Coronary artery (tissue), 2 donors: ENCODE measurements around the gene MUC22.
A peak's percentile ranks its signal among the peaks of the same experiment; 100 is the strongest.

Experiments
- DNase-seq: peaks from one replicate; pipeline ENCODE4 v3.0.0-alpha.2; 2017; ENCODE audit warnings: low spot score
- H3K27ac ChIP-seq, 2 donors: fragments of 200-600 bp; sonication (generic); one replicate each; pipeline ENCODE4 v1.5.1; 2016 to 2019
- H3K4me3 ChIP-seq: fragments of 200-600 bp; sonication (generic); 2 replicates; pipeline ENCODE4 v1.5.1; 2016; ENCODE audit warnings: mild to moderate bottlenecking, moderate library complexity
- TF ChIP-seq, protein P1 (sequence below): fragments of 200-600 bp; sonication (generic); IDR thresholded peaks from one replicate; pipeline ENCODE4 v1.5.1; 2019; ENCODE audit warnings: antibody characterized with exemption

MUC22 gene

DNA sequence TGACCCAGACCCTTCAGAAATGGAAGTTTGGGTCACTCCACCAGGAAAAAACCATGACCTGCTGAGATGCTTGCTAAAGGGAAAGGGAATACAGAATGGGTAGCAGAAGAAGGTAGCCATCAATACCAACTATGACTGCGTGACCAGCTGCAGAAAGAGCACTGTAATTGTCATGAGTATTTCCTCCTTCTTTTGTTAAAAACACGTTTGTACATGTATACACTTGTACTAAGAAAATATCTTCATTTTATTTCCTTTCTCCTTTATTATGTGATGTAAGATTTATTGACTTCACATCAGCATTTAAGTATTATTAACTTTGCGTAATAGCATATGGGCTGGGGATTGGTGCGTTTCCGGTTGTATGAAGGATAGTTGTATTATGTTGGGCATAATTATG lies 39.3 kb upstream of the MUC22 start:
- no peak overlapping the region for H3K27ac ChIP-seq
- no peak for DNase-seq
- no peak overlapping the region for H3K4me3 ChIP-seq
- TF ChIP-seq, protein P1, sequence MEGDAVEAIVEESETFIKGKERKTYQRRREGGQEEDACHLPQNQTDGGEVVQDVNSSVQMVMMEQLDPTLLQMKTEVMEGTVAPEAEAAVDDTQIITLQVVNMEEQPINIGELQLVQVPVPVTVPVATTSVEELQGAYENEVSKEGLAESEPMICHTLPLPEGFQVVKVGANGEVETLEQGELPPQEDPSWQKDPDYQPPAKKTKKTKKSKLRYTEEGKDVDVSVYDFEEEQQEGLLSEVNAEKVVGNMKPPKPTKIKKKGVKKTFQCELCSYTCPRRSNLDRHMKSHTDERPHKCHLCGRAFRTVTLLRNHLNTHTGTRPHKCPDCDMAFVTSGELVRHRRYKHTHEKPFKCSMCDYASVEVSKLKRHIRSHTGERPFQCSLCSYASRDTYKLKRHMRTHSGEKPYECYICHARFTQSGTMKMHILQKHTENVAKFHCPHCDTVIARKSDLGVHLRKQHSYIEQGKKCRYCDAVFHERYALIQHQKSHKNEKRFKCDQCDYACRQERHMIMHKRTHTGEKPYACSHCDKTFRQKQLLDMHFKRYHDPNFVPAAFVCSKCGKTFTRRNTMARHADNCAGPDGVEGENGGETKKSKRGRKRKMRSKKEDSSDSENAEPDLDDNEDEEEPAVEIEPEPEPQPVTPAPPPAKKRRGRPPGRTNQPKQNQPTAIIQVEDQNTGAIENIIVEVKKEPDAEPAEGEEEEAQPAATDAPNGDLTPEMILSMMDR: no peak

DNA sequence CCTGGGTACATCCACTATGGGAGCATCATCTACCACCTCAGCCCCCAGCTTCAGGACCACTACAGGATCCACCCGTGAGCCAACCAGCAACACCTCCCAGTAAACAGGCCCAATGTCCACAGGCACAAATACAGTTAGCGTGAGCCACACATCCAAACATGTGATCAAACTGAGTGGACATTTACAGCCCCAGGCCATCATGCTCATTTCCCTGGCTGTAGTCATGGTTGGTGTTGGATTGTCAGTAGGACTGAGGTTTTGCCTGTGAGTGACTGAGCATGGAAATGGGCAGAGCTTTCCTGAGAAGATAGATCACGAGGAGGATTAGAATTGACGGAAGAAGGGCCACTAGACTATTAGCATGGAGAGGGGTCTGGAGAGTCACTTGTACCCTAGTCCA lies 37.5 kb upstream of the MUC22 start:
- TF ChIP-seq, protein P1: no peak
- DNase-seq: no peak
- no peak overlapping the region for H3K27ac ChIP-seq
- H3K4me3 ChIP-seq: no peak overlapping the region

GRCh38 chr6:30974490-30975252 lies 35.6 kb upstream of the MUC22 start:
- no peak for DNase-seq
- Histone ChIP-seq H3K27ac (no peak overlapping the region), H3K4me3 (no peak overlapping the region)
- TF ChIP-seq, protein P1: no peak

DNA sequence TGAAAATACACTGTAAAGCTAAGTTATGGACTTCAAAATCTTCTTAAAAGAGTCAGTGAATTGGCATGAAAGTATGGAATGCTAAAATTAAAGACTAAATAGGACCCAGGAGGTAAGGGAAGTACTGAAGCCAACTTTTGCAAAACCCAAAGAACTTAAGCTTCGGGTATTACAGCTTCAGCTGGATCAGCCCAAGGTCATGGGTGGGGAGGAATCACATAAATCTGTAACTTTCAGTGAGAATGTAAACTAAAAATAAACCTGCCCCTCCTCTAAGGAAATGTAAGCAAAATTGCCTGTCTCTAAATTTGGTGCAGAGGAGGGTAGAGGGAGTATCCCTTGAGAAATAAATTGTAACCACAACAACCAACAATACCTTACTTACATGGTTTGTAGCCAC lies 31.1 kb upstream of the MUC22 start:
- Histone ChIP-seq H3K27ac (no peak overlapping the region), H3K4me3 (no peak overlapping the region)
- no peak for DNase-seq
- TF ChIP-seq, protein P1: no peak

DNA sequence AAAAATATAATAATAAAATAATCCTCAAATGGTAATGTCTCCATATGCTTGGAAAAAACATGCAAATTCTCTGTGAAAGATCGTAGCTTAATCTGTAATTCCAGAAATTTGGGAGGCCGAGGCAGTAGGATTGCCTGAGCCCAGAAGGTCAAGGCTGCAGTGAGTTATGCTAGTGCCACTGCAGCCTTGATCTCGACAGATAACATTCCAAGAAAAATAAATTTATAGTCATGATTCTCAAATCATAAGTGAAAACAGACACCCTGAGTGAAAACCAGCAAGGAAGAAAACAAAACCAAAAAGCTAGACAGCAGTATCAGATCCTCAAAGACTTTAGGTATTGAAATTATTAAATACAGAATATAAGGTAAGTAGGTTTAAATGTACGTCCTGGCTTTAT lies 30.6 kb upstream of the MUC22 start:
- no peak overlapping the region for H3K4me3 ChIP-seq
- no peak overlapping the region for H3K27ac ChIP-seq
- DNase-seq: no peak
- TF ChIP-seq, protein P1: no peak

- no peak for DNase-seq
- H3K4me3 ChIP-seq: peak overlapping the region; percentile 29
- no peak overlapping the region for H3K27ac ChIP-seq
- TF ChIP-seq, protein P1: no peak
These were observed 28.1 kb upstream of the MUC22 start for GRCh38 chr6:30981942-30982772.

DNA sequence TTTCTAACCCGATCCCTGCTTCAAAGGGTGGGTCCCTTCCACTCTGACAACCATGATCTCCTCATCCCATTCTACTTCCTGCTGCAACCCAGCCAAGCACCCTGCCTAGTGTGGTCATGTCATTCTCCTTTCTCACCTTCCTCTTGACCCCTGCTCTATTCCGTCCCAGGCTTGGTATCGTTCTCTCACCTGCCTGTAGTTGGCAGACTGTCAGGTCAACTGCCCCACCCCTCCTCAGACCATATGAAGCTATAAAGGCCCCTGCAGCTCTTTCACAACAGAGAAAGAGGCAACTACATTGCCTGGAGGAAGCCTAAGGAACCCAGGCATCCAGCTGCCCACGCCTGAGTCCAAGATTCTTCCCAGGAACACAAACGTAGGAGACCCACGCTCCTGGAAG lies 26.8 kb upstream of the MUC22 start, which contains the start of gene MUC21:
TSS of gene MUC21 (plus strand) at position 280 of the 400 bp plus-strand sequence. CDS start 241 bp downstream, outside the sequence.
- TF ChIP-seq, protein P1: no peak
- Histone ChIP-seq H3K27ac (no peak within 1 kb of the TSS), H3K4me3 (no peak within 1 kb of the TSS)
- no peak for DNase-seq
